C4-2B (cell line): ENCODE results near the gene USB1.

ENCODE experiments used
- ZFX ChIP-seq: fragments of 450-650 bp; IDR thresholded peaks from 2 replicates; pipeline ENCODE4 v1.6.1; 2017
- TF ChIP-seq, protein P1 (sequence below): fragments of 450-650 bp; conservative IDR thresholded peaks from 2 replicates; pipeline ENCODE4 v1.5.1; 2017; ENCODE audit warnings: mild to moderate bottlenecking

DNA sequence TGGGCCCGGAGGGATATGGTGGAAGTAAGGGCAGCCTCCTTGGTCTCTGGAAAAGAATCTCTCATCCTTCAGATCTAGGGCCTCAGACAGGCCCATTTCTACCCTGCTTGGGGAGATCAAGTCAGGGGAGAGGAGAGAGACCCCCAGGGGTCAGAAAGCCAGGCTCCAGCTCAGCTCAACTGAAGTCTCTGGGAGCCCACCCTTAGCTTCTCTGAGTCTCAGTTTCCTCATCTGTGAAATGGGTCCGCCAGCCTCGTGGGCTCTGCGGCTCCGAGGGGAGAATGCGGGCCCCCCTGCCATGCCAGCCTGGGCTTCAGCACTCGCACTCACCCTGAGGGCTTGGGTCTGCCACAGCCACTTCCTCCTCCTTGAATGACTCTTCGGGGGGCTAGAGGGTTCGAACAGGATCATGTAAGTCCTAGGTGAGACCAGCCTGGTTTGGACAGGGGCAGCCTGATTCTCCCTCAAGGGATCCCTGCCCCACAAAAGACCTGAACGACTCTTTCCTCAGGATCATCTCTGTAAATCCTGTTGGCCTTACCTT lies 37.0 kb upstream of the USB1 start:
- TF ChIP-seq, protein P1, sequence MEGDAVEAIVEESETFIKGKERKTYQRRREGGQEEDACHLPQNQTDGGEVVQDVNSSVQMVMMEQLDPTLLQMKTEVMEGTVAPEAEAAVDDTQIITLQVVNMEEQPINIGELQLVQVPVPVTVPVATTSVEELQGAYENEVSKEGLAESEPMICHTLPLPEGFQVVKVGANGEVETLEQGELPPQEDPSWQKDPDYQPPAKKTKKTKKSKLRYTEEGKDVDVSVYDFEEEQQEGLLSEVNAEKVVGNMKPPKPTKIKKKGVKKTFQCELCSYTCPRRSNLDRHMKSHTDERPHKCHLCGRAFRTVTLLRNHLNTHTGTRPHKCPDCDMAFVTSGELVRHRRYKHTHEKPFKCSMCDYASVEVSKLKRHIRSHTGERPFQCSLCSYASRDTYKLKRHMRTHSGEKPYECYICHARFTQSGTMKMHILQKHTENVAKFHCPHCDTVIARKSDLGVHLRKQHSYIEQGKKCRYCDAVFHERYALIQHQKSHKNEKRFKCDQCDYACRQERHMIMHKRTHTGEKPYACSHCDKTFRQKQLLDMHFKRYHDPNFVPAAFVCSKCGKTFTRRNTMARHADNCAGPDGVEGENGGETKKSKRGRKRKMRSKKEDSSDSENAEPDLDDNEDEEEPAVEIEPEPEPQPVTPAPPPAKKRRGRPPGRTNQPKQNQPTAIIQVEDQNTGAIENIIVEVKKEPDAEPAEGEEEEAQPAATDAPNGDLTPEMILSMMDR, result no peak
- TF ChIP-seq ZFX, result no peak
